Measurements from ENCODE around the gene CCNY. TPM values are rescaled to one million over a fixed set of nuclear protein-coding genes. Genes with fewer than 3 reads are reported as not detected.
A peak's percentile ranks its signal among the peaks of the same experiment; 100 is the strongest.

The CCNY gene
- total RNA-seq, 1 experiment from 2014 or later, result 41.1 TPM

- H3K4me1 ChIP-seq (replicated peaks), result peaks cover 43% of the 10 kb centered on the region
- H3K27me3 ChIP-seq (replicated peaks), result no peaks in the 10 kb centered on the region
- H3K9me3 ChIP-seq (replicated peaks), result no peaks in the 10 kb centered on the region
- DNase-seq (ENCODE audit: low read depth in 1 of 2, low spot score in 2 of 2), result no peak
- no peak overlapping the region for H3K27ac ChIP-seq
- H3K36me3 ChIP-seq, result peaks cover 4% of the 10 kb centered on the region; the same call in 1 of the 2 replicates
- no peak overlapping the region for H3K4me3 ChIP-seq
Observed at GRCh38 chr10:35322636-35323035, 13.7 kb upstream of the CCNY start.

- no peaks in the 10 kb centered on the region for H3K27me3 ChIP-seq (replicated peaks)
- DNase-seq (ENCODE audit: low read depth in 1 of 2, low spot score in 2 of 2), result peak in 1 of 2 experiments; percentile 85
- peaks cover 59% of the 10 kb centered on the region for H3K4me1 ChIP-seq (replicated peaks)
- H3K9me3 ChIP-seq (replicated peaks), result no peaks in the 10 kb centered on the region
- peaks cover 4% of the 10 kb centered on the region; the same call in 1 of the 2 replicates for H3K36me3 ChIP-seq
- peak overlapping the region; percentile 67 for H3K27ac ChIP-seq
- H3K4me3 ChIP-seq, result no peak overlapping the region
Observed at GRCh38 chr10:35324196-35324595, 12.1 kb upstream of the CCNY start.

- H3K9me3 ChIP-seq (replicated peaks), result no peaks in the 10 kb centered on the region
- peak in 1 of 2 experiments; percentile 44 for DNase-seq (ENCODE audit: low read depth in 1 of 2, low spot score in 2 of 2)
- H3K27ac ChIP-seq, result peak overlapping the region; percentile 11; the same call in 1 of the 2 replicates
- peaks cover 64% of the 10 kb centered on the region for H3K4me1 ChIP-seq (replicated peaks)
- 0 out of 2 replicates have a peak, but pooled peaks cover 4% of the 10 kb centered on the region for H3K36me3 ChIP-seq
- H3K27me3 ChIP-seq (replicated peaks), result no peaks in the 10 kb centered on the region
- no peak overlapping the region for H3K4me3 ChIP-seq
Observed at GRCh38 chr10:35326466-35327235, 9.7 kb upstream of the CCNY start.

- H3K36me3 ChIP-seq, result peaks cover 7% of the 10 kb centered on the region
- peaks cover 76% of the 10 kb centered on the region for H3K4me1 ChIP-seq (replicated peaks)
- DNase-seq (ENCODE audit: low read depth in 1 of 2, low spot score in 2 of 2), result no peak
- H3K4me3 ChIP-seq, result no peak overlapping the region
- H3K27ac ChIP-seq, result peak overlapping the region; percentile 52
- H3K27me3 ChIP-seq (replicated peaks), result no peaks in the 10 kb centered on the region
- H3K9me3 ChIP-seq (replicated peaks), result no peaks in the 10 kb centered on the region
Observed at GRCh38 chr10:35327790-35328403, 8.4 kb upstream of the CCNY start.

- Histone ChIP-seq H3K9me3 (replicated peaks) (no peaks in the 10 kb centered on the region), H3K27ac (peak overlapping the region; percentile 52), H3K36me3 (peaks cover 9% of the 10 kb centered on the region), H3K4me3 (no peak overlapping the region), H3K4me1 (replicated peaks) (peaks cover 75% of the 10 kb centered on the region), H3K27me3 (replicated peaks) (no peaks in the 10 kb centered on the region)
- peak in 1 of 2 experiments; percentile 43 for DNase-seq (ENCODE audit: low read depth in 1 of 2, low spot score in 2 of 2)
Observed at GRCh38 chr10:35328404-35329037, 7.8 kb upstream of the CCNY start.

GRCh38 chr10:35329520-35329919, 6.8 kb upstream of the CCNY start:
- Histone ChIP-seq H3K4me1 (replicated peaks) (peaks cover 71% of the 10 kb centered on the region), H3K36me3 (peaks cover 17% of the 10 kb centered on the region), H3K27me3 (replicated peaks) (no peaks in the 10 kb centered on the region), H3K9me3 (replicated peaks) (no peaks in the 10 kb centered on the region), H3K27ac (no peak overlapping the region), H3K4me3 (no peak overlapping the region)
- no peak for DNase-seq (ENCODE audit: low read depth in 1 of 2, low spot score in 2 of 2)

- Histone ChIP-seq H3K4me3 (no peak overlapping the region), H3K36me3 (peaks cover 31% of the 10 kb centered on the region), H3K27ac (peak overlapping the region; percentile 8; the same call in 1 of the 2 replicates), H3K4me1 (replicated peaks) (peaks cover 53% of the 10 kb centered on the region), H3K27me3 (replicated peaks) (no peaks in the 10 kb centered on the region), H3K9me3 (replicated peaks) (no peaks in the 10 kb centered on the region)
- peak in 1 of 2 experiments; percentile 41 for DNase-seq (ENCODE audit: low read depth in 1 of 2, low spot score in 2 of 2)
Observed at GRCh38 chr10:35331894-35332640, 4.2 kb upstream of the CCNY start.

- peaks cover 38% of the 10 kb centered on the region for H3K36me3 ChIP-seq
- H3K27ac ChIP-seq, result no peak overlapping the region
- 0 out of 2 replicates have a peak, but pooled peaks cover 2% of the 10 kb centered on the region for H3K9me3 ChIP-seq (replicated peaks)
- peaks cover 42% of the 10 kb centered on the region for H3K4me1 ChIP-seq (replicated peaks)
- H3K27me3 ChIP-seq (replicated peaks), result no peaks in the 10 kb centered on the region
- no peak overlapping the region for H3K4me3 ChIP-seq
- no peak for DNase-seq (ENCODE audit: low read depth in 1 of 2, low spot score in 2 of 2)
Observed at GRCh38 chr10:35334297-35334696, 2.0 kb upstream of the CCNY start.

GRCh38 chr10:35335133-35336083, 901 bp upstream of the CCNY start:
- H3K4me3 ChIP-seq, result peak overlapping the region; percentile 96
- H3K9me3 ChIP-seq (replicated peaks), result 0 out of 2 replicates have a peak, but pooled peaks cover 2% of the 10 kb centered on the region
- H3K27me3 ChIP-seq (replicated peaks), result no peaks in the 10 kb centered on the region
- peak overlapping the region; percentile 60 for H3K27ac ChIP-seq
- H3K4me1 ChIP-seq (replicated peaks), result peaks cover 34% of the 10 kb centered on the region
- H3K36me3 ChIP-seq, result peaks cover 38% of the 10 kb centered on the region
- peak in 1 of 2 experiments; percentile 15 for DNase-seq (ENCODE audit: low read depth in 1 of 2, low spot score in 2 of 2)

GRCh38 chr10:35336921-35337823, 863 bp downstream of the CCNY start:
- H3K36me3 ChIP-seq, result peaks cover 38% of the 10 kb centered on the region
- no peak overlapping the region for H3K27ac ChIP-seq
- peak; percentile 43 to 50 for DNase-seq (ENCODE audit: low read depth in 1 of 2, low spot score in 2 of 2)
- 0 out of 2 replicates have a peak, but pooled peaks cover 2% of the 10 kb centered on the region for H3K9me3 ChIP-seq (replicated peaks)
- peaks cover 29% of the 10 kb centered on the region for H3K4me1 ChIP-seq (replicated peaks)
- H3K27me3 ChIP-seq (replicated peaks), result no peaks in the 10 kb centered on the region
- peak overlapping the region; percentile 96 for H3K4me3 ChIP-seq

- Histone ChIP-seq H3K4me1 (replicated peaks) (peaks cover 13% of the 10 kb centered on the region; the same call in 1 of the 2 replicates), H3K27me3 (replicated peaks) (no peaks in the 10 kb centered on the region), H3K4me3 (no peak overlapping the region), H3K36me3 (peaks cover 21% of the 10 kb centered on the region), H3K27ac (no peak overlapping the region), H3K9me3 (replicated peaks) (0 out of 2 replicates have a peak, but pooled peaks cover 2% of the 10 kb centered on the region)
- no peak for DNase-seq (ENCODE audit: low read depth in 1 of 2, low spot score in 2 of 2)
Observed at GRCh38 chr10:35339942-35340341, 3.6 kb downstream of the CCNY start.

All from SJSA1 (cell line).